ENCODE data around the gene KIR3DL2. TPM values are rescaled to one million over a fixed set of nuclear protein-coding genes. Genes with fewer than 3 reads are reported as not detected.
"Not testable (repeated sequence)": the region's sequence is repeated elsewhere in the genome, so short reads cannot be mapped to it uniquely, and the experiment has no call there.

Gene KIR3DL2
- total RNA-seq, 3 donors from 2014 or later: not detected

GRCh38 chr19:54806516-54806838 lies 43.8 kb upstream of the KIR3DL2 start:
- intact Hi-C loops (cut with DNase I; ENCODE audit: low total_unique reads): no loop called here
- no peak for DNase-seq (ENCODE audit: low spot score in 2 of 2)
- H3K4me3 ChIP-seq: no peak overlapping the region
- no peaks in the 10 kb centered on the region for H3K27me3 ChIP-seq
- H3K36me3 ChIP-seq: no peaks in the 10 kb centered on the region
- no peaks in the 10 kb centered on the region for H3K4me1 ChIP-seq
- H3K9me3 ChIP-seq: peaks cover 0 to 13% of the 10 kb centered on the region in 2 donors
- TF ChIP-seq POLR2A (IDR thresholded peaks at IDR 0.05): no peak
- TF ChIP-seq CTCF (IDR thresholded peaks at IDR 0.05): no peak
- TF ChIP-seq POLR2AphosphoS5 (IDR thresholded peaks at IDR 0.05): no peak
- H3K27ac ChIP-seq: no peak overlapping the region

GRCh38 chr19:54814571-54814970 lies 35.7 kb upstream of the KIR3DL2 start:
- DNase-seq (ENCODE audit: low spot score in 2 of 2); H3K4me3 ChIP-seq; intact Hi-C loops (cut with DNase I; ENCODE audit: low total_unique reads); H3K27me3 ChIP-seq; H3K27ac ChIP-seq; H3K36me3 ChIP-seq; H3K4me1 ChIP-seq: not testable (repeated sequence)
- H3K9me3 ChIP-seq: peaks cover 0 to 23% of the 10 kb centered on the region in 2 donors

GRCh38 chr19:54816251-54816650 lies 34.0 kb upstream of the KIR3DL2 start, which contains the start of gene KIR3DL1:
KIR3DL1 (plus strand) TSS chr19:54816468.
- H3K4me3 ChIP-seq; H3K27ac ChIP-seq; H3K4me1 ChIP-seq; intact Hi-C loops (cut with DNase I; ENCODE audit: low total_unique reads); H3K36me3 ChIP-seq; H3K27me3 ChIP-seq; DNase-seq (ENCODE audit: low spot score in 2 of 2): not testable (repeated sequence)
- peaks cover 0 to 16% of the 10 kb centered on the region in 2 donors for H3K9me3 ChIP-seq

GRCh38 chr19:54817670-54818536 lies 32.3 kb upstream of the KIR3DL2 start:
- Histone ChIP-seq H3K27ac (no peak overlapping the region), H3K4me3 (no peak overlapping the region), H3K36me3 (no peaks in the 10 kb centered on the region), H3K4me1 (no peaks in the 10 kb centered on the region), H3K27me3 (no peaks in the 10 kb centered on the region), H3K9me3 (no peaks in the 10 kb centered on the region)
- DNase-seq (ENCODE audit: low spot score in 2 of 2): no peak
- intact Hi-C loops (cut with DNase I; ENCODE audit: low total_unique reads): no loop called here
- no peak for TF ChIP-seq POLR2AphosphoS5 (IDR thresholded peaks at IDR 0.05)
- TF ChIP-seq POLR2A (IDR thresholded peaks at IDR 0.05): no peak
- TF ChIP-seq CTCF (IDR thresholded peaks at IDR 0.05): no peak

GRCh38 chr19:54824416-54824815 lies 25.8 kb upstream of the KIR3DL2 start:
- DNase-seq (ENCODE audit: low spot score in 2 of 2); H3K4me3 ChIP-seq; H3K27ac ChIP-seq; intact Hi-C loops (cut with DNase I; ENCODE audit: low total_unique reads); H3K27me3 ChIP-seq; H3K9me3 ChIP-seq; H3K36me3 ChIP-seq; H3K4me1 ChIP-seq: not testable (repeated sequence)

- H3K4me1 ChIP-seq; intact Hi-C loops (cut with DNase I; ENCODE audit: low total_unique reads); H3K27me3 ChIP-seq; H3K36me3 ChIP-seq; DNase-seq (ENCODE audit: low spot score in 2 of 2); H3K4me3 ChIP-seq; H3K27ac ChIP-seq; H3K9me3 ChIP-seq: not testable (repeated sequence)
Measured at GRCh38 chr19:54825326-54825725, 24.9 kb upstream of the KIR3DL2 start.

- H3K27me3 ChIP-seq; H3K4me3 ChIP-seq; intact Hi-C loops (cut with DNase I; ENCODE audit: low total_unique reads); H3K9me3 ChIP-seq; H3K36me3 ChIP-seq; H3K4me1 ChIP-seq; H3K27ac ChIP-seq; DNase-seq (ENCODE audit: low spot score in 2 of 2): not testable (repeated sequence)
Measured at GRCh38 chr19:54828064-54828463, 22.2 kb upstream of the KIR3DL2 start.

- H3K9me3 ChIP-seq; H3K27ac ChIP-seq; H3K4me1 ChIP-seq; intact Hi-C loops (cut with DNase I; ENCODE audit: low total_unique reads); H3K4me3 ChIP-seq; H3K27me3 ChIP-seq; DNase-seq (ENCODE audit: low spot score in 2 of 2); H3K36me3 ChIP-seq: not testable (repeated sequence)
Measured at GRCh38 chr19:54832496-54832895, 17.7 kb upstream of the KIR3DL2 start, which contains the start of gene KIR2DS4. KIR2DS4 (plus strand) TSS chr19:54832676.

- H3K27me3 ChIP-seq; H3K4me1 ChIP-seq; intact Hi-C loops (cut with DNase I; ENCODE audit: low total_unique reads); H3K4me3 ChIP-seq; H3K9me3 ChIP-seq; H3K36me3 ChIP-seq; DNase-seq (ENCODE audit: low spot score in 2 of 2); H3K27ac ChIP-seq: not testable (repeated sequence)
Measured at GRCh38 chr19:54835126-54835525, 15.1 kb upstream of the KIR3DL2 start.

- H3K27ac ChIP-seq; DNase-seq (ENCODE audit: low spot score in 2 of 2); intact Hi-C loops (cut with DNase I; ENCODE audit: low total_unique reads): not testable (repeated sequence)
Measured at GRCh38 chr19:54837522-54837921, 12.7 kb upstream of the KIR3DL2 start.

GRCh38 chr19:54843171-54843570 lies 7.1 kb upstream of the KIR3DL2 start:
- H3K4me1 ChIP-seq; H3K27me3 ChIP-seq; intact Hi-C loops (cut with DNase I; ENCODE audit: low total_unique reads); H3K36me3 ChIP-seq; H3K4me3 ChIP-seq; H3K27ac ChIP-seq; H3K9me3 ChIP-seq; DNase-seq (ENCODE audit: low spot score in 2 of 2): not testable (repeated sequence)

More at GRCh38 chr19:54837522-54837921, 12.7 kb upstream of the KIR3DL2 start:
- H3K4me1 ChIP-seq, H3K4me3 ChIP-seq, H3K9me3 ChIP-seq, H3K36me3 ChIP-seq, H3K27me3 ChIP-seq: not testable (repeated sequence)

Measured in breast epithelium (tissue), 4 donors.